NCI-H2196 treated with DMSO at 0.1 percent for 48 hours (cell line): ENCODE data around the gene F5.

ENCODE experiments used
- DNase-seq: peaks from one replicate; lab custom pipeline; 2025; ENCODE audit not compliant: unreplicated experiment; lab: John Stamatoyannopoulos, UW

Gene F5

GRCh38 chr1:169588785-169589485 is 2.7 kb upstream of the F5 start:
- DNase-seq, result no peak

DNA sequence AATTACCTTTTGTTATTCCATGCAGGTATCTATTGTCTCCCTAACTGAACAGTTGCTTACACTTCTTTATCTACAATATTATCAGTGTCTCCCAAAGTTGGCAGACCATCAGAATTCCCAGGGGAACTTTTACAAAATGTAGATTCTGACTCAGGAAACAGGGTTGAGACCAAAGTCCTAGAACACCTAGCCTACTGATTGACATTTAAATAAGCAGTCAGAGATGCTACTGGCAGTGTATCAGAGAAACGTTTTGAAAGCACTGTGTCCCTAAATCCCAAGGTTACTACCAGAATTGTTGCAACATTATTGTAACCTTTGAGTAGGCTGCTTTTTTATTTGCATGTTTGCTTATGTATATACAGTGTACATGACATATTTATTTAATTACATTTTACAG is 1.8 kb upstream of the F5 start:
- DNase-seq, result no peak

- no peak for DNase-seq
Observed at GRCh38 chr1:169586067-169586394, 250 bp downstream of the F5 start.

DNA sequence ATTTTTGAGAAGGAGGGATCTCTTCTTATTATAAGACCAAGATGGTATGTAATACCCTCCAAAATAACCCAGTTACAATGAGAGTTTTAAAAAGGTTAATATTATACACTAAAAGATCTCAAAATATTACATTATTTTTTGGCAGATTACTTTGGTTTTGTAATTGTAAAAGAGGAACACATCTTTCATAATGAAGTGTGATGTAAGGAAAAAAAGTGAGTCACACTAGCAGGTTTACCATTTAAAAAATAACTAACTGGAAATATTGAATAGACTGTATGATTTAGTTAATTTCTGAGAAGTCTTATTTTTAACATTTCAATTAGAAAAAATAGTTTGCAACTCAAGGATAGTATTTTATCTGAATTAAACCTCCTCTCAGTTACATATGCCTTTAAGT is 1.1 kb downstream of the F5 start:
- no peak for DNase-seq

DNA sequence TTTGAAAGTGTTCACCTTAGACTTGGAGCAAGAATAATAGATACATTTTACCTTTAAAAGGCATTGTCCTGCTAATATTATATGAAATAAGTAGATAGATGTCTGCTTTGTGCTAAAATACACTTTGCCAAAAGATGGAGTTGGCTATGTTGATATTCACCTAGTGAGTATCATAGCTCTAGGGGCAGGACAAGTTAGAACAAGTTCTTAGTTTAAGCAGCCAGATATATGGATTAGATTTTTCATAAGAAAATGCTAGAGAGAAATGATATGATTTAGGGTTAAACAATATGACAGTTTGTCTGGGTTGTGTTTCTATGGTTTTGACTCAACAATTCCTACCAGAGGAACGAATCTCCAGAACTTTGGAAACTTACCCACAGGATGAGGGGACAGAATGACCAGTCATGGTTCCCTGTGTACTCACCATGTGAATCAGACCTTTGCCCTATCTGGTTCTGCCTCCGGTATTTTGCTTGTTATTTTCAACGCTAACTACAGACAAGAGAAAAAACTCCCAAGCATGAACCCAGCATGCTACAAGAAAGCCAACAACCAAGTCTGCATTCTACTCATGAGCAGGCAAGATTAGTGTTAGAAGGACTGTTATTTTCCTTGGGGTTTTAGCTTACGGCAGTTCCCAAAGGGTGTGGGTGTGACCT is 1.7 kb downstream of the F5 start:
- DNase-seq, result no peak

GRCh38 chr1:169577981-169578738 is 8.1 kb downstream of the F5 start:
- no peak for DNase-seq

GRCh38 chr1:169576935-169577331 is 9.3 kb downstream of the F5 start:
- no peak for DNase-seq

DNA sequence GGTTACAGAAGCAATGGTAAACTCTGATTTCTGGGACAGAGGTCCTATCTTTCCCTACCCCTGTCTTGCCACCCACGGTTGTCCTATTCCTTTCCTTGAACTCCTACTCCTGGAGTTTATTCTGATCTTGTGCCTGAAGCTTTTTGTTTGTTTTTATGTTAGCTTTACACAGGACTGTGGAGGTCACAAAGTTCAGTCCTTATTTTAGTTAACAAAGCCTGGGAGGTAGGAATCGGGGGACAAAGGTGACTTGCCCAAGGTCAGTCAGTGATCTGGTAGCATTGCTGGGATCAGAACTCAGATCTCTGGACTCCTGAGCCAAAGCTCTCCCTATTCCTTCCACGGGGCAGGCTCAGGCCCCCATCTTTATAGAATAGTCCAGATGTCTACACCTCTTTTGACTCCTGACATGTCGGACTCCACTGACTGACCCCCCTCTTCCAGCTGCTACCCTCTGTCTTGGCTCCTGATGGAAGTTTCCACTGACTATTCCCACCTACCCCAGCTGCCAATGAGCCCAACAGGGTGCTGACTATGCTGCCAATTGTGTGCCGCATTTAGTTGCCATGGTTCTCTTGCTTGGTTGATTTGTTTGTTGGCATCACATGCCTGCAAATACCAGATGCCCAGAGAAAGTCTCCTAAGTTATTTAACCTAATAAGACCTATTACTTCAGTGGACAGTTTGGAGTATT is 9.9 kb downstream of the F5 start:
- no peak for DNase-seq

- DNase-seq, result no peak
Observed at GRCh38 chr1:169574336-169574735, 11.9 kb downstream of the F5 start.

- DNase-seq, result no peak
Observed at GRCh38 chr1:169572187-169572586, 14.1 kb downstream of the F5 start.

GRCh38 chr1:169571450-169571849 is 14.8 kb downstream of the F5 start:
- no peak for DNase-seq

DNA sequence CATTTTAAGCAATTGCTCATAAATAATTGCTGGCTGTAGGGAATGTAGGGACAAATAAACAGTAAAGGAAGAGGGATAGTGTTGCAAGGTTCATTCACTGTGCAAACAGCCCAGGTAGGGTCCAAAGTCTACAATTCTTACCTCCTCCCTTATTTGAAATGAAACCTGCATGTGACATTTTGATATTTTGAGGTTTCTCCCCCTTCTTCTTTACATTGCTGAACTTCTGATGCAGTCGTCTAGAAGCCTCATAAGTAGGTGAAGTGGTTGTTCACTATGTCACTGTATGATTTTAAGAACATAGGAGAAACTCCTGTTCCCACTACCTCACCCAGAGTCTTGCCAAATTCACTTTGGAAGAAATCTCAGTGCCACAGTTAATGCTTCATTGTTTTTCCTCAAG is 16.1 kb downstream of the F5 start:
- no peak for DNase-seq

DNA sequence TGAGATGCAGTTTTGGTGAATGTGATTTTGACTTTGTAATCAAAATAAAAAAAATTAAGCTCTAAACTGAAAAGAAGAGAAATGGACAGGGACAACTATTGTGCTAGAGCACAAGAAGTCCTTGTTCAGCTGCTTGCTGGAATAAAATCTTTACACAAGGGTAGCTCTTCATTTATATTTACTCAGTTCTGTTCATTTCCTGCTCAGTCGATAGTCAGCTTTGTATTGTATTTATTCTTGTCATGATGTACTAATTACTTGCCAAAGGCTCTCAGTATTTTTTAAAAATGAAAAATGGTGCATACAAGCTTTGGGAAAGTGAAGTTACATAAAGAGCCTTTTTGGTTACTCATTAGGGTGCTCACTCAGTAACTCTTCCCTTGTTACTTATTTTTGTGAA is 17.8 kb downstream of the F5 start:
- DNase-seq, result no peak

GRCh38 chr1:169565335-169566271 is 20.7 kb downstream of the F5 start:
- DNase-seq, result no peak

DNA sequence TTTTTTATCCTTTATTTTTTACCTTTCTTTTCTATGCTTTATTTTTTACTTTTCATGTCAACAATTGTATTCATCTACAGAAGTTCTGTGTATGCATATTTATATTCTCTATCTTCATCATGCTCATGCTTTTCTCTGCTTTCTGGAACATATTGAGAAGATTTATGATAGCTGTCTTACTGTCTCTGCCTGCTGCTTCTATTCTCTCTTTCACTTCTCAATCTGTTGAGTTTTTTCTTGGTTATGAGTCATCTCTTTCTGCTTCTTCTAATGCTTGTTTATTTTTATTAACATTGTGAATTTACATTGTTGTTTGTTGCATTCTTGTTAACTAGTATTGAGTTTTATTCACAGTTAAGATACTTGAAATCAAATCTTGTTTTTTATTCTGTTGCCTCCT is 22.6 kb downstream of the F5 start:
- DNase-seq, result no peak

GRCh38 chr1:169563019-169563615 is 23.2 kb downstream of the F5 start:
- no peak for DNase-seq

GRCh38 chr1:169561692-169562091 is 24.6 kb downstream of the F5 start:
- no peak for DNase-seq

DNA sequence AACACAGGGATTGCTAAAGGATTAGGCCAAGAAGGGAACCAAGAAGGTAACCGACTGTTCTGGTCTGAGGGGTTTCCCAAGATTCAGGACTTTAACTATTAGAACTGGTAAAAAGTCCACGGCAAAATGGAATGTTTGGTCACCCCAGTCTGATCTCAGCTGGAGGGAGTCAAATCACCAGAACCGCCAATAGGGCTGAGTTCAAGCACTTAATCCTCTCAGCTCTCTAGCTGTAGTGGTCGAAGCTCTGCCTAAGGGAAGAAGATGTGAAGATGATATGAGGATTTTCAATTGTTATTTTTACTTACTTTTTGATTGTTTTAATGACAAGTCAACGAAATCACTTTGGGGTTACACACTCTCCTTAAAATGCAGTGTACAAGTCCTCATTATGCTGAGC is 29.1 kb downstream of the F5 start:
- no peak for DNase-seq

GRCh38 chr1:169550294-169550693 is 36.0 kb downstream of the F5 start:
- DNase-seq, result peak; percentile 30

- no peak for DNase-seq
Observed at GRCh38 chr1:169548282-169548681, 38.0 kb downstream of the F5 start.
